ENCODE results near the gene ATP2B2.

DNA sequence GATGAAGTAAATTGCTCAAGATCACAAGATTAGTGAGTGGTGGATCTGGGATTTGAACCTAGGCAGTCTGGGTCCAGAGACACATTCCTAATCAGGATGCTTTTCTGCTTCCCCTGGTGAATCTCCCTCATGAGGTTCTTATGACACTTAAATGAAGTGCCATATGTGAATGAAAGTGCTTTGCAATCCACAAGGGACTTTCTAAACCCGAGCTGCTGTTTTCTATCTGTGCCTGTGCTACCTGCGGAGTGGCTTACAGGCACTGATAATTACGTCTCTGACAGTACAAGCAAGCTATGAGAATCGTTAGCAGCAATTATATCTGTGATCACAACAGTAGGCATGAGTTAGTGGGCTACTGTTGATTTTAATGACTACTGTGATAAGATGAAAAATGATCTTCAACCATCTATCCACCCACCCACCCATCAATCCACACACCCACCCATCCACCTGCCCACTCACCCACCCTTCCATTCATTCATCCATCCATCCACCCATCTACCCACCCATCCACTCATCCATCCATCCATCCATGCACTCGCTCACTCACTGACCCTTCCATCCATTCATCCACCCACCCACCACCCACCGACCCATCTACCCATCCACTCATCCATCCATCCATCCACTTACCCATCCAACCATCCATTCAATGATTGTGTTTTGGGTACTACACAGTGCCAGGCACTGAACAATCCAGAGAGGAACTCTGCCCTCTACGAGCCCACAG is 51.8 kb downstream of the ATP2B2 start:
- no peak for TF ChIP-seq POLR2A (IDR thresholded peaks at IDR 0.05)
- TF ChIP-seq, protein P1, sequence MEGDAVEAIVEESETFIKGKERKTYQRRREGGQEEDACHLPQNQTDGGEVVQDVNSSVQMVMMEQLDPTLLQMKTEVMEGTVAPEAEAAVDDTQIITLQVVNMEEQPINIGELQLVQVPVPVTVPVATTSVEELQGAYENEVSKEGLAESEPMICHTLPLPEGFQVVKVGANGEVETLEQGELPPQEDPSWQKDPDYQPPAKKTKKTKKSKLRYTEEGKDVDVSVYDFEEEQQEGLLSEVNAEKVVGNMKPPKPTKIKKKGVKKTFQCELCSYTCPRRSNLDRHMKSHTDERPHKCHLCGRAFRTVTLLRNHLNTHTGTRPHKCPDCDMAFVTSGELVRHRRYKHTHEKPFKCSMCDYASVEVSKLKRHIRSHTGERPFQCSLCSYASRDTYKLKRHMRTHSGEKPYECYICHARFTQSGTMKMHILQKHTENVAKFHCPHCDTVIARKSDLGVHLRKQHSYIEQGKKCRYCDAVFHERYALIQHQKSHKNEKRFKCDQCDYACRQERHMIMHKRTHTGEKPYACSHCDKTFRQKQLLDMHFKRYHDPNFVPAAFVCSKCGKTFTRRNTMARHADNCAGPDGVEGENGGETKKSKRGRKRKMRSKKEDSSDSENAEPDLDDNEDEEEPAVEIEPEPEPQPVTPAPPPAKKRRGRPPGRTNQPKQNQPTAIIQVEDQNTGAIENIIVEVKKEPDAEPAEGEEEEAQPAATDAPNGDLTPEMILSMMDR (IDR thresholded peaks at IDR 0.05), result no peak

Measured in thyroid gland (tissue), 4 donors.